ENCODE measurements around the gene SORT1. TPM values are rescaled to one million over a fixed set of nuclear protein-coding genes. Genes with fewer than 3 reads are reported as not detected.

Gene SORT1
- total RNA-seq, result 82.9 TPM

DNA sequence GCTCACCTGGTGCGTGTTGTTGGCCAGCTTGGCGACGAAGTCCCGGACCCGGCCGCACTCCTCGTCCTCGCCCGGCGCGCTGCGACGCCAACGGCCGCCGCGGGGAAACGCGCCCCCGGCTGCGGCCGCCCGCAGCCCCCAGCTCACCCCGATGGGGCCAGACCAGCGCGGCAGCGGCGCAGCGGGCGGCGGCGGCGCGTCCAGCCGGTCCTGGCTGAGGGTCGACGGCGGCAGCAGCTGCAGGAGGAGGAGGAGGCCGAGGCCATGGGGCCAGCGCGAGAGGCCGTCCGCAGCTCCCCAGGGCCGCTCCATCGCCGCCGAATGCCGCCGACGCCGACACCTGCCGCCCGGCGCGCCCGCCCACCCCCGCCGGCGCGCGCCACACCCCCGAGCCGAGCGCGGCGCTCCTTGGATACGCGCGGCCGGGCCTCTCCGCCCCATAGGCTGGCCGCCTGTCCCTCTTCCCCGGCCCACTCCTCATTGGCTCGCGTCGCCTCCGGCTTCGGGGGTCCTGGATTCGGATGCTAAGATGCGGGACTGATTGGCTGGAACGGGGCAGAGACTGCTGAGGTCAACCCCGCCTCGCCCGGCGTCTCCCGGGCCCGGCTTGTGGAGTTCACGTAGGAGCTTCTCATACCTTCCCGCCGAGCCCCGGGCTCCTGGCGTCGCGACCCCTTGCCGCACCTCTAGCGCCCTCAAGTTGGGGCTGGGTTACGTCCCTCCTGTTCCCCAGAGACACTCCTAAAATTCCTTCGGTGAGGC, at the start of gene SORT1:
Gene SORT1 (minus strand): TSS at position 338 of the 762 bp plus-strand sequence. CDS start 26 bp downstream, at position 312.

GRCh38 chr1:109426281-109427170, 28.8 kb upstream of the SORT1 start, which contains the start of gene PSMA5:
PSMA5 (minus strand) TSS chr1:109426448; CDS start chr1:109426330, 118 bp downstream.

GRCh38 chr1:109306832-109307273, 90.9 kb downstream of the SORT1 start, which contains the start of gene MYBPHL:
MYBPHL (minus strand) TSS chr1:109307011; CDS start chr1:109306991, 20 bp downstream.

DNA sequence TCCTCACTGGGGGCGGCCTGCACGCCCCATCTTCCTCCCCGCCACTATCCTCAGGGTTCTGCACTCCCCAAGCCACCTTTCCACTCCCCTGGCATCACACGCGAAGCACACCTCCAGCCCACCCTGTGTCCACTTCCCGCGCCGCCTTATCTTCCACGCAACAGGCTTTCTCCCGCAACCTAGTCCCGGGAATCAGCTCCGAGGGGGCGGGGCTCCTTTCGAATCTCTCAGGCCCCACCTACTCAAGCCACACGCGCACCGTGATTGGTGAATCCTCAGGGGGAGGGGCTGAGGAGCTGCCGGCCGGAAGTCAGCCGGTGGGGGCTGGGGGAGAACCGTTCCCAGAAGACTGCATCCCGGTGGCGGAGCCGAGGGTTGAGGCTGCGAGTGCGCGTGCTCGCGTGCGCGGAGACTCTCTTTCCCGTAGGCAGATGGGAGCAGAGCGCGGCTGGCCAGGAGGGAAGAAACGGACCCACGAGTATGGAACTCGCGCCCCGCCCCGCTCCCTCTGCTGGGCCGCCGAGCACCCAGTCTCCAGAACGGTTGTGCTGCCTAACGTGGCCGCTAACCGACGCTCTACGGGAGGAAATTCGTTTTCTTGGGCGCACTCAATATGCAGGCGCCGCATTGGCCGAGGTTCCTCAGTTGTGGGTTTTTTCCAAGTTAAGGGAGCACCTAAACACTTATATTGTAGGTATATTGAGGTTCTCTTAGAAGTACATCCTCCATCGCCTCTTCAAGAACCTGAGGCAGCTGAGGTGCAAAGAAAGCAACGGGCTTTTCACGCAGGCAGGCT, 114.6 kb downstream of the SORT1 start, which contains the start of gene PSRC1:
Gene PSRC1 (minus strand): TSS at position 194 of the 796 bp plus-strand sequence.

Other genes starting within 250 kb of the SORT1 start
- gene SARS1, start 184.0 kb downstream of the SORT1 start, total RNA-seq, result 164 TPM
- 82.6 TPM for gene CELSR2, start 148.4 kb downstream of the SORT1 start, total RNA-seq
- gene PSRC1, start 114.8 kb downstream of the SORT1 start, total RNA-seq, result 14.1 TPM
- 0.63 TPM for gene MYBPHL, start 90.9 kb downstream of the SORT1 start, total RNA-seq
- gene PSMA5, start 28.5 kb upstream of the SORT1 start, total RNA-seq, result 37.2 TPM
- not detected for gene SYPL2, start 68.6 kb upstream of the SORT1 start, total RNA-seq
- gene ATXN7L2, start 86.0 kb upstream of the SORT1 start, total RNA-seq, result 9.4 TPM
- 7.5 TPM for gene CYB561D1, start 96.2 kb upstream of the SORT1 start, total RNA-seq
- gene AMIGO1, start 111.8 kb upstream of the SORT1 start, total RNA-seq, result 13.1 TPM
- gene GPR61, start 142.0 kb upstream of the SORT1 start, total RNA-seq, result 5.9 TPM
- 16.6 TPM for gene GNAI3, start 150.7 kb upstream of the SORT1 start, total RNA-seq
- not detected for gene GNAT2, start 221.7 kb upstream of the SORT1 start, total RNA-seq
- 82.0 TPM for gene AMPD2, start 221.9 kb upstream of the SORT1 start, total RNA-seq

Measured in parietal lobe (tissue), 1 donor.